H1 (cell line): ENCODE measurements around the gene MYL2. TPM values are rescaled to one million over a fixed set of nuclear protein-coding genes. Genes with fewer than 3 reads are reported as not detected.

Experiments used
- CTCF ChIA-PET: fragments of 300-600 bp; sonication (Branson Sonifier 250); formaldehyde crosslinking; loops from one replicate; lab custom pipeline; 2021; ENCODE audit not compliant: partially characterized antibody; lab: Charles Lee
- POLR2A ChIA-PET: fragments of 300-600 bp; sonication (Branson Sonifier 250); formaldehyde crosslinking; loops from one replicate; lab custom pipeline; 2021; ENCODE audit warnings: inconsistent platforms; ENCODE audit not compliant: partially characterized antibody; lab: Charles Lee
- DNase-seq, 2 experiments: peaks; one replicate each; pipeline versions ENCODE4 v3.0.0 to v3.0.0-alpha.2; 2010 to 2022; ENCODE audit warnings: low spot score in 2 of 2, low read depth in 1 of 2, mixed read lengths in 1 of 2
- FAIRE-seq: peaks from 2 replicates; lab custom pipeline; 2011; peaks lifted over from hg19 to GRCh38; lab: Jason Lieb, UNC
- H2AFZ ChIP-seq: 2 replicates; pipeline ENCODE4 v1.8.1; 2012; ENCODE audit warnings: low read length, inconsistent platforms
- H2AK5ac ChIP-seq: 2 replicates; pipeline ENCODE4 v1.6.1; 2013; ENCODE audit warnings: low read depth, low read length
- H2BK120ac ChIP-seq: replicated peaks from 2 replicates; pipeline ENCODE3; 2013; ENCODE audit warnings: low read depth, low read length, inconsistent platforms
- H2BK12ac ChIP-seq: 2 replicates; pipeline ENCODE4 v1.6.1; 2013; ENCODE audit warnings: low read depth, low read length
- H2BK15ac ChIP-seq: 2 replicates; pipeline ENCODE4 v1.6.1; 2013; ENCODE audit warnings: low read length
- H2BK20ac ChIP-seq: 2 replicates; pipeline ENCODE4 v1.6.1; 2013; ENCODE audit warnings: low read length
- H2BK5ac ChIP-seq: 2 replicates; pipeline ENCODE4 v1.6.1; 2013; ENCODE audit warnings: low read depth, low read length
- H3K14ac ChIP-seq: 2 replicates; pipeline ENCODE4 v1.6.1; 2013; ENCODE audit warnings: inconsistent platforms; ENCODE audit not compliant: insufficient read length
- H3K18ac ChIP-seq: 2 replicates; pipeline ENCODE4 v1.6.1; 2013; ENCODE audit warnings: low read length; ENCODE audit errors: extremely low read depth
- H3K23ac ChIP-seq: 2 replicates; pipeline ENCODE4 v1.6.1; 2013; ENCODE audit warnings: inconsistent platforms; ENCODE audit not compliant: insufficient read length
- H3K23me2 ChIP-seq: 2 replicates; pipeline ENCODE4 v1.6.1; 2013; ENCODE audit warnings: low read depth, low read length
- H3K27ac ChIP-seq: 2 replicates; pipeline ENCODE4 v1.6.1; 2011; ENCODE audit warnings: low read depth, low read length, inconsistent platforms
- H3K27me3 ChIP-seq, 4 experiments: replicated peaks in 1 of 4; 1 replicate in 1 of 4; 2 replicates in 3 of 4; pipeline versions ENCODE4 v1.6.1 to v1.8.1; 2011 to 2013; ENCODE audit warnings: low read length in 3 of 4, mild to moderate bottlenecking in 3 of 4, inconsistent platforms in 2 of 4, mixed read lengths in 2 of 4, moderate library complexity in 1 of 4; ENCODE audit not compliant: control insufficient read depth in 3 of 4, insufficient read depth in 3 of 4; ENCODE audit errors: extremely low read depth in 1 of 4
- H3K36me3 ChIP-seq, 4 experiments: 2 replicates each; pipeline versions ENCODE4 v1.6.1 to v1.8.1; 2011 to 2013; ENCODE audit warnings: mild to moderate bottlenecking in 4 of 4, low read length in 3 of 4, moderate library complexity in 2 of 4, control low read depth in 1 of 4, inconsistent platforms in 1 of 4; ENCODE audit not compliant: insufficient read depth in 4 of 4, control insufficient read depth in 2 of 4
- H3K4ac ChIP-seq: replicated peaks from 2 replicates; pipeline ENCODE3; 2013; ENCODE audit warnings: low read length, low read depth, mixed read lengths, inconsistent platforms; ENCODE audit not compliant: insufficient read length
- H3K4me1 ChIP-seq, 4 experiments: replicated peaks in 1 of 4; 1 replicate in 1 of 4; 2 replicates in 3 of 4; pipeline versions ENCODE4 v1.6.1 to v1.8.1; 2011 to 2013; ENCODE audit warnings: low read length in 3 of 4, inconsistent platforms in 2 of 4, mixed read lengths in 1 of 4; ENCODE audit not compliant: insufficient read depth in 4 of 4, control insufficient read depth in 3 of 4
- H3K4me2 ChIP-seq, 2 experiments: 2 replicates each; pipeline versions ENCODE4 v1.6.1 to v1.8.1; 2011 to 2013; ENCODE audit warnings: low read depth in 2 of 2, low read length in 2 of 2, control low read depth in 1 of 2, inconsistent platforms in 1 of 2, mild to moderate bottlenecking in 1 of 2; ENCODE audit not compliant: insufficient read depth in 1 of 2
- H3K4me3 ChIP-seq, 4 experiments: fragments of 200-600, 300-600 bp in 1 of 4; sonication (generic), shearing (Covaris generic), sonication (Bioruptor Twin) in 1 of 4; 2 replicates each; pipeline versions ENCODE4 v1.5.1 to v1.8.1; 2011 to 2016; ENCODE audit warnings: low read length in 4 of 4, low read depth in 3 of 4, control low read depth in 2 of 4, inconsistent platforms in 2 of 4, mild to moderate bottlenecking in 2 of 4, mixed read lengths in 1 of 4, moderate library complexity in 1 of 4; ENCODE audit not compliant: insufficient read depth in 2 of 4; ENCODE audit errors: extremely low read depth in 1 of 4
- H3K56ac ChIP-seq: replicated peaks from 2 replicates; pipeline ENCODE3; 2013; ENCODE audit warnings: low read depth, mild to moderate bottlenecking, mixed read lengths, low read length, inconsistent platforms; ENCODE audit not compliant: insufficient read length
- H3K79me1 ChIP-seq: 2 replicates; pipeline ENCODE4 v1.6.1; 2013; ENCODE audit warnings: low read depth, low read length, control low read depth
- H3K79me2 ChIP-seq, 2 experiments: 2 replicates each; pipeline versions ENCODE4 v1.6.1 to v1.8.1; 2012 to 2013; ENCODE audit warnings: low read length in 2 of 2, mild to moderate bottlenecking in 2 of 2, inconsistent platforms in 1 of 2; ENCODE audit not compliant: insufficient read depth in 2 of 2, control insufficient read depth in 1 of 2
- H3K9ac ChIP-seq, 4 experiments: replicated peaks in 1 of 4; 1 replicate in 1 of 4; 2 replicates in 3 of 4; pipeline versions ENCODE4 v1.6.1 to v1.8.1; 2011 to 2013; ENCODE audit warnings: low read depth in 3 of 4, low read length in 3 of 4, control low read depth in 2 of 4, mild to moderate bottlenecking in 2 of 4, moderate library complexity in 2 of 4, inconsistent platforms in 1 of 4; ENCODE audit errors: extremely low read depth in 1 of 4
- H3K9me3 ChIP-seq, 2 experiments: 2 replicates each; pipeline versions ENCODE4 v1.6.1 to v1.8.1; 2012 to 2013; ENCODE audit warnings: mild to moderate bottlenecking in 2 of 2, moderate library complexity in 2 of 2, control low read depth in 1 of 2, inconsistent platforms in 1 of 2, low read depth in 1 of 2, low read length in 1 of 2, mixed read lengths in 1 of 2; ENCODE audit not compliant: insufficient read depth in 2 of 2
- H4K20me1 ChIP-seq, 2 experiments: replicated peaks in 1 of 2; 2 replicates each; pipeline versions ENCODE3 to v1.8.1; 2011 to 2013; ENCODE audit warnings: inconsistent platforms in 2 of 2, low read length in 2 of 2, mild to moderate bottlenecking in 1 of 2; ENCODE audit not compliant: insufficient read depth in 2 of 2, control insufficient read depth in 1 of 2
- H4K5ac ChIP-seq: 2 replicates; pipeline ENCODE4 v1.6.1; 2013; ENCODE audit warnings: low read length, low read depth, mixed read lengths, inconsistent platforms; ENCODE audit not compliant: insufficient read length
- H4K8ac ChIP-seq: 2 replicates; pipeline ENCODE4 v1.8.0; 2013; ENCODE audit warnings: mild to moderate bottlenecking, moderate library complexity, low read length, inconsistent platforms; ENCODE audit not compliant: insufficient read depth; ENCODE audit errors: extremely low read depth
- H4K91ac ChIP-seq: replicated peaks from 2 replicates; pipeline ENCODE3; 2013; ENCODE audit warnings: low read length, mixed read lengths, inconsistent platforms; ENCODE audit not compliant: insufficient read length
- BRCA1 ChIP-seq: IDR thresholded peaks from 2 replicates; pipeline ENCODE4 v1.6.1; 2012; ENCODE audit warnings: low read depth, low read length, improper control_type of control experiment
- CHD1 ChIP-seq: IDR thresholded peaks from 2 replicates; pipeline ENCODE4 v1.6.1; 2012; ENCODE audit warnings: low read depth, low read length, improper control_type of control experiment
- E2F6 ChIP-seq: IDR thresholded peaks from 2 replicates; pipeline ENCODE4 v1.6.1; 2012; ENCODE audit warnings: inconsistent platforms
- EP300 ChIP-seq, 2 experiments: IDR thresholded peaks; 1 replicate in 1 of 2; 2 replicates in 1 of 2; pipeline ENCODE4 v1.6.1; 2011 to 2012; ENCODE audit warnings: low read depth in 2 of 2, low read length in 2 of 2, mild to moderate bottlenecking in 2 of 2, borderline replicate concordance in 1 of 2, inconsistent platforms in 1 of 2, moderate library complexity in 1 of 2
- HDAC6 ChIP-seq: IDR thresholded peaks from one replicate; pipeline ENCODE4 v1.7.1; 2012; ENCODE audit warnings: low read depth, mild to moderate bottlenecking, inconsistent platforms, low read length, moderate library complexity
- NANOG ChIP-seq: IDR thresholded peaks from 2 replicates; pipeline ENCODE4 v1.6.1; 2011; ENCODE audit warnings: low read length, low read depth, mild to moderate bottlenecking, inconsistent platforms; ENCODE audit not compliant: insufficient read depth, poor library complexity, severe bottlenecking
- SP4 ChIP-seq: IDR thresholded peaks from 2 replicates; pipeline ENCODE4 v1.6.1; 2012; ENCODE audit warnings: low read length, inconsistent platforms
- SRF ChIP-seq: IDR thresholded peaks from 2 replicates; pipeline ENCODE4 v1.6.1; 2011; ENCODE audit warnings: mild to moderate bottlenecking, low read depth, low read length, moderate library complexity
- TAF1 ChIP-seq: IDR thresholded peaks from 2 replicates; pipeline ENCODE4 v1.6.1; 2011; ENCODE audit warnings: mild to moderate bottlenecking, low read depth, low read length
- TAF7 ChIP-seq: optimal IDR thresholded peaks from 2 replicates; pipeline ENCODE3; 2011; ENCODE audit warnings: low read depth, mild to moderate bottlenecking, inconsistent platforms, low read length, moderate library complexity, borderline replicate concordance
- USF2 ChIP-seq: IDR thresholded peaks from 2 replicates; pipeline ENCODE4 v1.6.1; 2011; ENCODE audit warnings: low read length, improper control_type of control experiment
- ZNF274 ChIP-seq: IDR thresholded peaks from 2 replicates; pipeline ENCODE4 v1.7.0; 2012; ENCODE audit warnings: low read length, borderline replicate concordance; ENCODE audit errors: extremely low read depth
- WGBS, 2 experiments: shearing (Covaris generic) in 1 of 2; methylation state at CpG; one replicate each; pipeline versions ENCODE4 v1.1.6 to v1.1.7; 2013 to 2015; ENCODE audit warnings: low lambda C conversion rate in 2 of 2, mixed read lengths in 2 of 2, inconsistent platforms in 1 of 2, low coverage in 1 of 2, missing lambda C conversion rate in 1 of 2; ENCODE audit not compliant: insufficient replicate concordance in 2 of 2, insufficient coverage in 1 of 2, insufficient read length in 1 of 2; ENCODE audit errors: extremely low coverage in 1 of 2, missing lambda C conversion rate in 1 of 2; 5-methylcytosine and 5-hydroxymethylcytosine counted together
- polyA plus RNA-seq, 7 experiments: library from polyadenylated mRNA; depleted of rRNA in 3 of 7; stranded (reverse) in 5 of 7; unstranded in 2 of 7; fragments of >200 nt in 5 of 7; fragments of 200-250 nt in 2 of 7; gene quantifications; 1 replicate in 5 of 7; 2 replicates in 1 of 7; 4 replicates in 1 of 7; pipeline versions ENCODE4 v1.2.1 to v1.2.3, GENCODE V29; 2011 to 2013; ENCODE audit warnings: missing spikeins in 2 of 7, mixed read lengths in 2 of 7
- total RNA-seq: library from RNA; stranded (reverse); fragmentation: NEBNext Ultra II Directional; extraction: Animal tissue kit (Norgen Biotek cat#: 25700); gene quantifications from 2 replicates; pipeline ENCODE4 v1.2.1, GENCODE V29; 2021

MYL2 gene
- total and polyA plus RNA-seq, 2 of the 8 experiments (the other 6 are each of a cell fraction or from before 2014, with no cell fraction given): not detected

GRCh38 chr12:110862329-110862728 lies 58.0 kb downstream of the MYL2 start:
- Histone ChIP-seq H3K79me2 (no peaks in the 10 kb centered on the region), H2BK120ac (no peak overlapping the region), H3K4ac (no peak overlapping the region), H3K36me3 (no peaks in the 10 kb centered on the region), H4K5ac (no peak overlapping the region), H3K4me3 (no peak overlapping the region), H3K23ac (no peak overlapping the region), H4K91ac (no peak overlapping the region), H3K56ac (no peak overlapping the region), H3K79me1 (no peaks in the 10 kb centered on the region), H4K8ac (peak overlapping the region; percentile 45; the same call in 1 of the 2 replicates), H3K27ac (no peak overlapping the region), H3K9ac (no peak overlapping the region; a peak in 1 of 7 replicates), H3K23me2 (no peaks in the 10 kb centered on the region), H3K9me3 (no peaks in the 10 kb centered on the region), H2BK15ac (no peak overlapping the region), H4K20me1 (no peaks in the 10 kb centered on the region), H3K4me1 (peaks cover 0 to 23% (median 5%) of the 10 kb centered on the region in 4 experiments; a peak in 5 of 7 replicates), H2BK12ac (no peak overlapping the region), H2BK5ac (no peak overlapping the region), H2BK20ac (no peak overlapping the region; the same call in 1 of the 2 replicates), H3K18ac (no peak overlapping the region), H3K27me3 (no peaks in the 10 kb centered on the region), H3K14ac (no peak overlapping the region), H3K4me2 (no peak overlapping the region), H2AFZ (no peak overlapping the region), H2AK5ac (no peak overlapping the region; the same call in 1 of the 2 replicates)
- 89% methylated on average over 6 of the region's 9 CpGs; no CpG with 5 or more reads in 1 of the 2 experiments for WGBS, 2 experiments
- ChIA-PET POLR2A (interaction anchor here (1.7 kb wide), 1 partner anchor 14 kb away, joined by 7 read pairs; no protein-coding TSS in a partner anchor), CTCF (interaction anchor here (0.6 to 3.2 kb wide), 10 partner anchors 8 to 589 kb away, joined by 3 to 19 read pairs (median 3); partner anchors contain the start of gene CCDC63)
- DNase-seq (no peak), FAIRE-seq (no peak)
- no peak for TF ChIP-seq SRF
- TF ChIP-seq TAF7: no peak
- TF ChIP-seq HDAC6: no peak
- TF ChIP-seq ZNF274: no peak
- no peak for TF ChIP-seq SP4
- TF ChIP-seq TAF1: no peak
- no peak for TF ChIP-seq BRCA1
- no peak for TF ChIP-seq EP300 (IDR thresholded peaks at IDR 0.05; ENCODE audit: borderline replicate concordance in 1 of 2, low read depth in 2 of 2, low read length in 2 of 2)
- no peak for TF ChIP-seq CHD1
- TF ChIP-seq USF2: no peak
- no peak for TF ChIP-seq E2F6
- TF ChIP-seq NANOG: no peak
